Measurements from ENCODE around the gene SH3RF3.

Gene SH3RF3

DNA sequence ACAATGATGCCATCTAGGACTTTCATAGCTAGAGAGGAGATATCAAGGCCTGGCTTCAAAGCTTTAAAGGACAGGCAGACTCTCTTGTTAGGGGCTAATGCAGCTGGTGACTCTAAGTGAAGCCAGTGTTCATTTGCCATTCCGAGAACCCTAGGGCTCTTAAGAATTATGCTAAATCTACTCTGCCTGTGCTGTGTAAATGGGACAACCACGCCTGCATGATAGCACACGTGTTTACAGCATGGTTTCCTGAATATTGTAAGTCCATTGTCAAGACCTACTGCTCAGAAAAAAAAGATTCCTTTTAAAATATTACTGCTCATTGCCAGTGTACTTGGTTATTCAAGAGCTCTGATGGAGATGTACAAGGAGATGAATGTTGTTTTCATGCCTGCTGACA, 296.4 kb downstream of the SH3RF3 start:
- no peak overlapping the region for H3K4me3 ChIP-seq (ENCODE audit: low read depth, low read length)
- TF ChIP-seq MYC (IDR thresholded peaks at IDR 0.05; ENCODE audit: low read depth, low read length) (no peak), POLR2A (IDR thresholded peaks at IDR 0.05; ENCODE audit: extremely low read depth, insufficient read length) (no peak)
- TF ChIP-seq, protein P1, sequence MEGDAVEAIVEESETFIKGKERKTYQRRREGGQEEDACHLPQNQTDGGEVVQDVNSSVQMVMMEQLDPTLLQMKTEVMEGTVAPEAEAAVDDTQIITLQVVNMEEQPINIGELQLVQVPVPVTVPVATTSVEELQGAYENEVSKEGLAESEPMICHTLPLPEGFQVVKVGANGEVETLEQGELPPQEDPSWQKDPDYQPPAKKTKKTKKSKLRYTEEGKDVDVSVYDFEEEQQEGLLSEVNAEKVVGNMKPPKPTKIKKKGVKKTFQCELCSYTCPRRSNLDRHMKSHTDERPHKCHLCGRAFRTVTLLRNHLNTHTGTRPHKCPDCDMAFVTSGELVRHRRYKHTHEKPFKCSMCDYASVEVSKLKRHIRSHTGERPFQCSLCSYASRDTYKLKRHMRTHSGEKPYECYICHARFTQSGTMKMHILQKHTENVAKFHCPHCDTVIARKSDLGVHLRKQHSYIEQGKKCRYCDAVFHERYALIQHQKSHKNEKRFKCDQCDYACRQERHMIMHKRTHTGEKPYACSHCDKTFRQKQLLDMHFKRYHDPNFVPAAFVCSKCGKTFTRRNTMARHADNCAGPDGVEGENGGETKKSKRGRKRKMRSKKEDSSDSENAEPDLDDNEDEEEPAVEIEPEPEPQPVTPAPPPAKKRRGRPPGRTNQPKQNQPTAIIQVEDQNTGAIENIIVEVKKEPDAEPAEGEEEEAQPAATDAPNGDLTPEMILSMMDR (IDR thresholded peaks at IDR 0.05; ENCODE audit: low read depth, low read length) = no peak
- TF ChIP-seq, protein P2, sequence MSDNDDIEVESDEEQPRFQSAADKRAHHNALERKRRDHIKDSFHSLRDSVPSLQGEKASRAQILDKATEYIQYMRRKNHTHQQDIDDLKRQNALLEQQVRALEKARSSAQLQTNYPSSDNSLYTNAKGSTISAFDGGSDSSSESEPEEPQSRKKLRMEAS (IDR thresholded peaks at IDR 0.05; ENCODE audit: low read depth, low read length) = no peak
- no peak for DNase-seq (ENCODE audit: low read depth)

DNA sequence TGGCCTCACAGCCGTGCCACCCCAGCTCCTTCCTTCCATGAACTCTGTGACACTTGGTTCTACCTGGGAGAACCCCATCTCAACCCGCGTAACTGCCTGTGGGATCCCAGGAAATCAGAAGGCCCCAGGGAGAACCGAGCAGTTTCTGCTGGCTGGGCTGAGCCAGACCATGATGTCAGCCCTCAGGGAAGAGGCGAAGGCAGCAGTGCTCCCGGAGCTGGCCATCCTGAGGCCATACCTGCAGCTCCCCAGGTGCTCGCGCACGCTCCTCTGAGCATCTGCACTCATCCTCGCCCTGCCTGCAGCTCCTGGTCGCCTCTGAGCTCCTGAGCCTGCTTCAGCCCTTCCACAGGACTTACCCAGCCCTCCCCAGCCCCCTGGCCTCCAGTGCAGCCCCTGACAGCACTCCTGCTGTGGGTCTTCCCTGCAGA, 298.7 kb downstream of the SH3RF3 start:
- DNase-seq (ENCODE audit: low read depth) = no peak
- TF ChIP-seq, protein P1 (IDR thresholded peaks at IDR 0.05; ENCODE audit: low read depth, low read length) = no peak
- TF ChIP-seq, protein P2 (IDR thresholded peaks at IDR 0.05; ENCODE audit: low read depth, low read length) = no peak
- TF ChIP-seq MYC (IDR thresholded peaks at IDR 0.05; ENCODE audit: low read depth, low read length) = no peak
- TF ChIP-seq POLR2A (IDR thresholded peaks at IDR 0.05; ENCODE audit: extremely low read depth, insufficient read length) = no peak
- no peak overlapping the region for H3K4me3 ChIP-seq (ENCODE audit: low read depth, low read length)

DNA sequence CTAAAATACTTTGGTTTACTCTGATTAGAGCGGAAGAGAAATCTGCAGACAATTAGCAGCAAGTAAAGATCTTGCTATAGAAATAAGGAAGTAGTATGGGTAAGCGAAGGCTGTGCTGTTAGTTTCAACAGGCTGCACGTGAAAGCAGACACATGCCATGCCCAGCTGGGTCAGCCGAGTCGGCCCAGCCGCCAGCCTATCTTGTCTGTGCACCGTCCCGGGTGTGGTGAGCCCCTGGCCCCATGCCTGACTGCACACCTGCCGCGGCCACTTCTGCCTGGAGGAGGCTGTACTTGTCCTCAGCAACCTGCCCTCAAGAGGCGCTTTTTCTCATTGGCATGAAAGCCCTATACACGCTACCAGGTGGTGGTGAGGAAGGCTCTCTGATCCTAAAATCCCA, 299.3 kb downstream of the SH3RF3 start:
- DNase-seq (ENCODE audit: low read depth) = no peak
- no peak overlapping the region for H3K4me3 ChIP-seq (ENCODE audit: low read depth, low read length)
- TF ChIP-seq MYC (IDR thresholded peaks at IDR 0.05; ENCODE audit: low read depth, low read length) (no peak), POLR2A (IDR thresholded peaks at IDR 0.05; ENCODE audit: extremely low read depth, insufficient read length) (no peak)
- TF ChIP-seq, protein P2 (IDR thresholded peaks at IDR 0.05; ENCODE audit: low read depth, low read length) = no peak
- TF ChIP-seq, protein P1 (IDR thresholded peaks at IDR 0.05; ENCODE audit: low read depth, low read length) = no peak

GRCh38 chr2:109428841-109429566, 300.0 kb downstream of the SH3RF3 start:
- no peak for TF ChIP-seq POLR2A (IDR thresholded peaks at IDR 0.05; ENCODE audit: extremely low read depth, insufficient read length)
- TF ChIP-seq, protein P2 (IDR thresholded peaks at IDR 0.05; ENCODE audit: low read depth, low read length) = no peak
- no peak for TF ChIP-seq MYC (IDR thresholded peaks at IDR 0.05; ENCODE audit: low read depth, low read length)
- TF ChIP-seq, protein P1 (IDR thresholded peaks at IDR 0.05; ENCODE audit: low read depth, low read length) = no peak
- H3K4me3 ChIP-seq (ENCODE audit: low read depth, low read length) = no peak overlapping the region
- DNase-seq (ENCODE audit: low read depth) = no peak

DNA sequence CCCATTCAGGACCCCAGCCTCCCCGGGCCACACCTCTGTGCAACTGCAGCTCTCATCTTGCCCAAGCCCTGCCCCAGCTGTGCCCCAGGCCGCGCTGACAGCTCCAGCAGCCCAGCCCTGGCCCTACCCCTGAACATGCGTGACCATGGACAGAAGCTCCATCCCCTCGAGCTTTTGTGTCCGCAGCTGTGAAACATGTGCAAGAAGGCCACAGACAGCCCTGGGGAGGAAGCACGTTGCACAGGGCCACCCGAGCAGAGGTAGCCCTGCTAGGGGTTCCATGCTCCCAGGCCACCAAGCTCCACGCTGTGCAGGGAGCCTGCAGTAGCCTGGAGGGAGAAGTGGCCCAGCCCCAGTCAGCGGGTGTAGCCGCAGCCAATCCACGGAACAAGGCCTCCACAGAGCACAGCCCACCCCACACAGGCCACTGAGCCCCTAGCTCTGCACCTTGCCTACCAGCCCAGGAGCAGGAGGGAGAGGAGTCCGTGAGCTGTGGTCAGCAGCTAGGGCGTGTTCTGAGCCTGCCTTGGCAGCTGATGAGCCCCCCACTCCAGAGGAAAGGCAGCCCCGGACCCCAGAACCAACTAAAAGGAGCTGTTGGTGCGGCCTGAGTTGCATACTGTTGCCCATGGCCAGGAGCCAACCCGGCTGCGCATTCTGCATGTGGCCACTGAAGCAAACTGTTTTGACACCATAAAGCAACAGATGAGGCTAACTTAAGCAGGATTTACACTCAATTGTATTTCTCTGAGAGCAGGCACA, 300.7 kb downstream of the SH3RF3 start:
- no peak overlapping the region for H3K4me3 ChIP-seq (ENCODE audit: low read depth, low read length)
- TF ChIP-seq, protein P1 (IDR thresholded peaks at IDR 0.05; ENCODE audit: low read depth, low read length) = no peak
- TF ChIP-seq POLR2A (IDR thresholded peaks at IDR 0.05; ENCODE audit: extremely low read depth, insufficient read length) (no peak), MYC (IDR thresholded peaks at IDR 0.05; ENCODE audit: low read depth, low read length) (no peak)
- TF ChIP-seq, protein P2 (IDR thresholded peaks at IDR 0.05; ENCODE audit: low read depth, low read length) = no peak
- no peak for DNase-seq (ENCODE audit: low read depth)

Data from NB4 (cell line).